HuH-7.5 (cell line): Measurements from ENCODE around the gene LRRC9.
"Not testable (repeated sequence)": the region's sequence is repeated elsewhere in the genome, so short reads cannot be mapped to it uniquely, and the experiment has no call there.

Experiments
- DNase-seq: peaks from one replicate; pipeline ENCODE4 v3.0.0; 2011; ENCODE audit warnings: low spot score

Gene LRRC9

DNA sequence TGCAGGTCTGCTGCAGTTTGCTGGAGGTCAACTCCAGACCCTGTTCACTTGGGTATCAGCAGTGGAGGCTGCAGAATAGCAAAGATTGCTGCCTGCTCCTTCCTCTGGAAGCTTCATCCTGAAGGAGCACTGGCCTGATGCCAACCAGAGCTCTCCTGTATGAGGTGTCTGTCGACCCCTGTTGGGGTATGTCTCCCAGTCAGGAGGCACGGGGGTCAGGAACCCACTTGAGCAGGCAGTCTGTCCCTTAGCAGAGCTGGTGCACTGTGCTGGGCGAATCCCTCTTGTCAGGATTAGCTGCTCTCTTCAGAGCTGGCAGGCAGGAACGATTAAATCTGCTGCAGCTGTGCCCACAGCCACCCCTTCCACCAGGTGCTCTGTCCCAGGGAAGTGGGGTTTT is 37.9 kb downstream of the LRRC9 start:
- DNase-seq: not testable (repeated sequence)

DNA sequence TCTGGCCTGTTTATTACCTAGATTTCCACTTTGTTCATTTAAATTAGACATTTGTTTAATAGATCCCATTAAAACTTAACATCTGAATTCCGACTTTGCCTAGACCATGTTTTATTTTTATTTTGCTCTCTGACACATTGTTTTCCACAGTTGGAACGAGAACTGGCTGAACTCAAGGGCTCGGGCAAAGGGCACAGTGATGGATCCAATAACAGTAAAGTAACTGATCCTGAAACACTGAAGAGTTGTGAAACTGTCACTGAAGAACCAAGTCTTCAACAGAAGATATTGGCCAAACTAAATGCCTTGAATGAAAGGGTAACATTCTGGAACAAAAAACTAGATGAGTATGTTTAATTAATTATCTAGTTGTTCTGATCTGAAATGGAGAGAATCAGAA is 39.7 kb downstream of the LRRC9 start:
- DNase-seq: no peak

DNA sequence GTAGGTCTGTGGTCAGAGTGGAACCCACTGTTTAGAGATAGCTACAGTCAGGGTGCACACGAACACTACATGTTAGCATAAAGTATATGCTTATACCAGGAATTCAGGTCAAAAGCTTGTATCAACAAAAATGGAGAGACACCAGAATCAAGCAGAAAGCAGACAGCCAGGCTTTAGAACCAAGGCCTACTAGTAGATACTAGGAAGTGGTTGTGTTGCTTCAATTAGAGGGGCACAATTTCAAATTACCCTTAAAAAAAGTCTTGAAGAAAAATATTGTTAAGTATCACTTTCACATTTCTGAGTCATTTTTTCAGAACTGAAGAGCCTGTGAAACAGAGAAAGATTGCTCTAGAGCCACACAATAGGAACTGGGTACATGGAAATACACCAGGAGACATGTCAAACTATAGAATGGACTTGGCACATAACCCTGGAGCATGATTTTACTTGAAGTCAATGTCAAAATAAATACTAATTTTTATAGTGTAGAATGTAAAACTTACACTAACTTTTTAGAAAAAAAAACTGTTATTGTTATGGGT is 41.6 kb downstream of the LRRC9 start:
- DNase-seq: no peak

DNA sequence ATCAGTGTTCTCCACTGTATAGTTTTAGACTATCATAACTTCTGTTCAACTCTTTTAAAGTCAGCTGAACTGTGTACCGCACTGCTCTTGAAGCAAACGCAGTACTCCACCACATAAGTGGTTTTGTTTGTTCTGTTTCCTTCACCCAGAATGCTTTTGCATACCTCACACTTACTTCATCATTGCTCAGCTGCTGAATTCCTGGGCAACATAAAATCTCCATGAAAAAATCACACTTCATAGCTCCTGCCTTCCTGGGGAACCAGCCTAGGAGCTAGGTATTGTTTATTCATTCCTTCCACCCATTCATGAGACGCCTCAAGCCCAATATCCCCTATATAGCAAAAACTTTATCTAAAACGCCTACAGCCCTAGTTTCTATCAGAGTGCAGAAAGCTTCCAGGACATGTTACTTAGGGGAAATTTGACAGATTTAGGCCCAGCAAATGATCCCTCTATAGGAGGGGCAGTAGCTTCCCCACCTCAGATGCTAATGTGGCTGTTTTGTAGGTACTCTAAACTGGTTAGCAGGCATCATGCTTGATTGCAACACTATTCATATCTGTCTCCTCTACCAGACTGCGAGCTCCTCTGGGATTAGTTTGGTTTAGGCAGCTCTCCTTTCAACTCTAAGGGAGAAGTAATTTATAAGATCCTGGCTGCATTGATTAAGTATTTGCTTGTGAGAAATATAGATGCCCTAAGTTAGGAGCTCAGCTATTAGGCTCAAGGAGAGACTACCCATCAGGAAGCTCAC is 44.5 kb downstream of the LRRC9 start:
- DNase-seq: no peak

DNA sequence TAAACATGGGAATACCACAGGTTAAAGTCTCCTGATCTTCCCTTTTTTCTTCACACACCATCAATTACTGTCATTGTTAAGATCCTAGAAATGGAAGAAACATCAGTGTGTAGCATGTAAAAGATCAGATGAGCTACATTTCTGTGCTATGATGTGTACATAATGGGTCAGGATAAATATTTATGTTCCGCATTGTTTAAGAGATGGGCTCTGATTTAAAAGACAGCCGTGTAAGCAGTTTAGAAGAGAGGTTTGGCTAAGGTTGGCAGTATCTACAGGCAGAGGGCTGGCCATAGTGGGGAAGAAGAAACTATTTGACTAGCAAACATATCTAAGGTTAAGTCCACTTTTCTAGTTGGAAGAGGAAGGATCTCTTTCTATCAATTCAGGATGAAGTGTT is 49.4 kb downstream of the LRRC9 start:
- DNase-seq: no peak

DNA sequence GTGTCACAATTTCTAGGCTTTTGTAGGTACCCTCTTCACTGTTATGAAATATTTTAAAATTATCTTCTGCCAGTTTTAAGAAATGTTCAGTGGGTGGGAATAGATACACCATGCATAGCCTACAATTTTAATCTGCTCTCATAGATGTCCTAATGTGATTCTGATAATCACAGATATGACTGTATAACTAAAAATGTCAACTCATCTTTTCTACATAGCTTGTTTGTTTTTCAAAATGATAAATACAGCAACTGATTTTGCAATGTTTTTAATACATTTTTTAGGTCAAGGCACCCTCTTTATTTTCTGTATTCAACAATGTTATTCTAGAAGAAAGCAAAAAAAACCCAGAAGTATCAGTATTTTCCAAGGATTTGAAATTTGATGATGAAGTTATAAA is 61.6 kb downstream of the LRRC9 start:
- DNase-seq: no peak

DNA sequence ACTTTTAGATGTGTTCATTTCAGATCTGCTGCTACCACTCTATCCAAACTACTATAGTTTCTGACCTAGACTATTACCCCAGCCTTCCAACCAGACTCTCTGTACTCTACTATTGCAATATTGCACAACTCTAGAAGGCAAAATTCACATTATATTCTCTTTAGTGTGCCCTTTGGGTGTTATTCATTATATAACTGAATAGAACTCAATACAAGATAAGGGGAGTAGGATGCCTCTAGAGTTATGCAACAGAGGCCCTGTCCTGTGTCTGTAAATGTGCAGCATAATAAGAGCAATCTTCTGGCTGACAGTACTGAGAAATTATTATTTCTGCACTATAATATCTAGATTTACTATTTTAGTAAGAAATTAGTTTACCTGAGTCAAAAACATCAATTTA is 63.1 kb downstream of the LRRC9 start:
- no peak for DNase-seq

DNA sequence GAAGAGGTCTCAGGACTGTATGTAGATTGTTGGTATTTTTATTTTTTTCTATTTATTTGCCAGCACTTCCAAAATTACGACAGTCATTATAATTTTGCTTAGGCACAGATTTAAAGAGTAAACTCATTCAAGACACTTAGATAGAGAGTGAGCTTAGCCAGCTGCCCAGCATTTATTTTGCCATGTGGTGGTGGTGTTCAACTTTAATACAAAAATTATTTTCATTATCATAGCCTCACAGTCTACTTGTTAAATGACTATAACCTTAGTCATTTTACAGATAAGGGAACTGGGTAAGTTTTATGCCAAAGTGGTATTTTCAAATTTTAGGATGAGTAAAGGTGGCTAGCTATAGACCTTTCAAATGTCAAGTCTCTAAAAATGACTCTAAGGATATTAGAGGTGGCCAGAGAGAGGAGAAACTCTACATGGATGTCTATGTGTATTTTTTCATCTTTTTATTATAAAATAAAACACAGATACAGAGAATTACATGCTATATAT is 66.7 kb downstream of the LRRC9 start:
- DNase-seq: no peak

DNA sequence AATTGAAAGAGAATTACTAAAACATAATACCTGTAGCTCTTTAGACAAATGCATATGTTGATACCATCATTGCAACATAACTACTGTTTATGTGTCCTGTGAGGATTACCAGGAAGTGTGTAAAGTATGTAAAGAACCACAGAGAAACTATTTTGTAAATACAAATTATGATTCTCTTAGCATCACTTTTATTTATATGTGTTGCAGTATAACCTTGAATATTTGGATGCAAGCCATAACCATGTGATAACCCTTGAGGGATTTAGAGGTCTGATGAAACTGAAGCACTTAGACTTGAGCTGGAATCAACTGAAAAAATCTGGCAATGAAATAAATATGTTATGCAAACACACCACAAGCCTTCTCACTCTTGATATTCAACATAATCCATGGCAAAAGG is 77.5 kb downstream of the LRRC9 start:
- DNase-seq: no peak

DNA sequence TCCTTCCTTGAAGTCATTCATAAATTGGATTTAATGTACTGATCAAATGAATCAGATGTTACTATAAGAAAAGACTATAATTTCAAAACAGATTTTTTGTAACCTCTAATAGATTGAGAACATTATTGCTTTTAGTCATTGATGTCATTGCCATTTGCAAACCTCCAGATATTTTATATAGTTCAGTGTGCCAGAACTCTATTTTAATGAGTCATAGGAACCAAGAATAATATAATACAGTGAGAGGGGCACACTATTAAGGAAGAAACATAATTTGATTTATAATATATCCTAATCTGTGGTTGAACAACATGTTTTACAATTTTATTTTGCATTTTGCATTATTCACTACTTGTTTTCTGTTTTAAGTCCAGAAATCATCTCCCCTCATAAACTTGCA is 78.0 kb downstream of the LRRC9 start:
- DNase-seq: no peak

DNA sequence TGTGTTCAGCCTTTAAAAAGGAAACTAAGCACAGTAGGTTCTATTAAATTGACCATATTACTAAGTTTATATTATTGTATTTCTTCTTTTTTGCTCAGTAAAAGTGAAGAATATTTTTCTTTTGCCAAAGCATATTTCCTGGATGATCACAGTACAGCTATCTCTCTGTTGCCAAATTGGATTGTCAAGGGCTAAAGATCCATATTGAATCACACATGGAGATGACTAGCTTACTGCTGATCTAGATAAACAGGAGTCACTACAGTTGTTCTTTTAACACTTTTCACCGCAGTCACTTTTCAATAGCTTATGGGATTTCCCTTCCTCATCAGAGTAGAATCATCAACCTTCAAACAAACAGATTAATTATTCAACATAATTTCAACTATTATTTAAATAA is 78.6 kb downstream of the LRRC9 start:
- DNase-seq: no peak

DNA sequence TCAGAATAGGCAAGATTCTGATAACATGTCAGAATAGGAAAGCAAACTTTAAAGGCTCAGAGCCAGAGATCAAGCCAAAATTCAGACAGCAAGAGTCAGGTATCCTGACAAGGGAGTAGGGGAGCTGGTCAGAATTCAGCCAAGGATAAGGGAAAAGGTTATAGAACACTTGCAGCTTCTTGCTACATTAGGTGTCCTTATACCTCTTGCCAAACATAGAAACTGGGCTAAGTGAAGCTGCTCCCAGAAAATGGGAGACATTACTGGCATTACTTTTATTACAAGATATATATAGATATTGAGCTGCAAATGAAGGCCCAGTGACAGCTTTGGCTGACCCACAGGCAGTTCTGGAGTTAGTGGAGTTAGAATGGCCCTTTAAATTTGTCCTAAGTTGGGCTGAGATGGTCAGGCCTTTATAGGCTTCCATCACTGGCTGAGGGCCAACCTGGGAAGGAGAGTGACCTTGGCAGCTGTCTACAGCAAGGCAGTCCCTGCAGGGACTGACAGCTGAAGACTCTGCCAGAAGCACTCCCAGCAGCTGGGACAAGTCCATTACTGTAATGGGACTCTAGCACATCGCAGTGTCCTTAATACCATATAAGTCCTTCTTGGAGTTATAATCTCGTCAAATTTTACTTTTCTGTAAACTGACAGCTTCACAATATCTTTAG is 83.0 kb downstream of the LRRC9 start:
- no peak for DNase-seq

DNA sequence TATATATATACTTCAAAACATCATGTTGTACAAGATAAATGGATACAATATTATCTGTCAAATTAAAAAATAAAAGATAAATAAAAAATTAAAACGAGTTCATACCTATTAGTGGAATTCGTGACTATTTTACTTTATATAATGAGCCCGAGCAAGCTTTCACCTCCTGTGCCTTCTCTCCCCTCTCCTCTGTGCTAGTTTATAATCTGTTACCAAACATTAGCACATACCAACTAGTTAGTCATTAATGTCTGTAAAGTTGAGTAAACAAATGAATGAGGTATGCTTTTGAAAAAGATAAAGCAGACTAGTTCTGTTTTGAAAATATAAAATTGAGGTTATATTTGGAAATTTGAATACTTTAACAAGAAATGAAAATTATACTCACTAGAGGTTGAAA is 84.0 kb downstream of the LRRC9 start:
- peak; percentile 25 for DNase-seq

DNA sequence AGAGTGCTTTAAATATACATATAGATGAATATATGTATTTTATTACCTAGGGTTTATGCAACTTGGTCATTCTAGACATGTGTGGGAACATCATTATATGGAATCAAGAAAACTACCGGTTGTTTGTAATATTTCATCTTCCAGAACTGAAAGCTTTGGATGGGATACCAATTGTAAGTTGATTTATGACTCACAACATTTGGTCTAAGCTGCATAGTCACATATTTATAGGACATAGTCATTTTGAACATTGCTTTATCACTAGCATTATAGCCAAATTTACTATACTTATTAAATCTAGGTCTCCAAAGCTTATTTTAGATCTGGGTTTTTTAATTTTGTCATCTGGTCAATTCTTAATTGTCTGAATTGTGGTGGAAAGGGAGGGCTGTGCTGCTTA is 88.1 kb downstream of the LRRC9 start:
- DNase-seq: no peak

DNA sequence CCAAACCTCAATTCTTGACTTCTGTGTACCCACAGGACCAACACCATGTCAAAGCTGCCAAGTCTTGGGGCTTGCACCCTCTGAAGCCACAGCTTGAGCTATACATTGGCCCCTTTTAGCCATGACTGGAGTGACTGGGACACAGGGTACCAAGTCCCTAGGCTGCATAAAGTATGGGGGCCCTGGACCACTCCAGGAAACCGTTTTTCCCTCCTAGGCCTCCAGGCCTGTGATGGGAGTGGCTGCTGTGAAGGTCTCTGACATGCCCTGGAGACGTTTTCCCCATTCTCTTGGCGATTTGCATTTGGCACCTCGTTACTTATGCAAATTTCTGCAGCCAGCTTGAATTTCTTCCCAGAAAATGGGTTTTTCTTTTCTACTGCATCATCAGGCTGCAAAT is 90.3 kb downstream of the LRRC9 start:
- DNase-seq: not testable (repeated sequence)

DNA sequence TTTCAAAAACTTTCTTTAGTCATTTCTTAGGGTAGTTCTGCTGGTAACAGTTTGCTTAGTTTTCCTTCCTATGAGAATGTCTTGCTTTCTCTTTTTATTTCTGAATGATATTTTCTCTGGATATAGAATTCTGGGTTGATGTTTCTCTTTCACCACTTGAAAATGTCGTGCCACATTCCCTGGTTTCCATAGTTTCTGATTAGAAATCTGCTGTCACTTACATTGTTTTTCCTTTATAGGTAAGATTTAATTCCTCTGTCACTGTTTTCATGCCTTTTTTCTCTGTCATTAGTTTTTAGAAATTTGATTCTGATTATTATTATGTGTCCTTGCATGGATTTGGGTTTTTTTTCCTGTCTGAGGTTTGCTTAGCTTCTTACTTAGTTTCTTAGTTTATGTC is 94.5 kb downstream of the LRRC9 start:
- DNase-seq: no peak

DNA sequence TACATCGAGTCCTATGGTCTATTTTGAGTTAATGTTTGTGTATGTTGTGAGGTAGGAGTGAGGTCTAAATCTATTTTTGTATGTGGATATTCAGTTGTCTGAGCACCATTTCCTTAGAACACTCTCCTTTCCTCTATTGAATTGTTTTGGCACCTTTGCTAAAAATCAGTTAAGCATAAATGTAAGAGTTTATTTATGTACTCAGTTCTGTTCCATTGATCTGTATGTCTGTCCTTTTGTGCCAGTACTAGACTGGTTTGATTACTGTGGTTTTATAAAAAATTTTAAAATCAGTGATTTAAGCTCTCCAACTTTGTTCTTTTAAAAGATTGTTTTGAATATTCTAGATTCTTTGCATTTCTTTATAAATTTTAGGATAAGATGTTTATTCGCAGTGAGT is 101.7 kb downstream of the LRRC9 start:
- DNase-seq: no peak

DNA sequence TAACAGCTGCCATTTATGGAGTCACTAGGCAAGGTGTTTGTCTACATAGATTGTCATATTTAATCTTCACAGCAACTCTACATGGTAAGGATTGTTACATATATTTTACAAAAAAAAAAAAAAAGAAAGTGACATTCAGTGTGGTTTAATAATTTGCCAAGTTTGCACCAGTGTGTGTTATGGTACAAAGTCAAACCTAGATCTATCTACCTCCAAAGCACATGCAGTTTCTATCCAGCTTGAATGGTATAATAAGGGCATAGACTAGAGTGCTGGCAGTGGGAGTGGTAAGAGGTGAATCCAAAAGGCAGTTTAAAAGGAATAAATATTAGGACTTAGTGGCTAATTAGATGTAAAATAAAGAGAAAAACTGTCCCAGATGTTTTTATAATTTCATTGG is 105.6 kb downstream of the LRRC9 start:
- DNase-seq: no peak

DNA sequence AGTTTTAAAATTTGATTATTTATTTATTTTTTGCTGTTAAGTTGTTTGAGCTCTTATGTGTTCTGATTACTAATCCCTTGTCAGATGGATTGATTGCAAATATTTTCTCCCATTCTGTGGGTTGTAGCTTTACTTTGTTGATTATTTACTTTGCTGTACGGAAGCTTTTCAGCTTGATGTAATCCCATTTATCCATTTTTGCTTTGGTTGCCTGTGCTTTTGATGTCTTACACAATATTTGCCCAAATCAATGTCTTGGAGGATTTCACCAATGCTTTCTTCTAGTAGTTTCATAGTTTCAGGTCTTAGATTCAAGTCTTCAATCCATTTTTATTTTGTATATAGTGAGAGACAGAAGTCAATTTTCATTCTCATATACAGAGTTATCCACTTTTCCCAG is 115.2 kb downstream of the LRRC9 start:
- no peak for DNase-seq

DNA sequence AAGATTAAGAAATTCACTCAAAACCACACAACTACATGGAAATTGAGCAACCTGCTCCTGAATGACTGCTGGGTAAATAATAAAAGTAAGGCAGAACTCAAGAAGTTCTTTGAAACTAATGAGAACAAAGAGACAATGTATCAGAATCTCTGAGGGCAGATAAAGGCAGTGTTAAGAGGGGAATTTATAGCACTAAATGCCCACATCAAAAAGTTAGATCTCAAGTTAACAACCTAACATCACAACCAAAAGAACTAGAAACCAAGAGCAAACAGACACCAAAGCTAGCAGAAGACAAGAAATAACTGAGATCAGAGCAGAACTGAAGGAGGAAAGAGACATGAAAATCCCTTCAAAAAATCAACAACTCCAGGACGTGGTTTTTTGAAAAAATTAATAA is 128.0 kb downstream of the LRRC9 start:
- not testable (repeated sequence) for DNase-seq

DNA sequence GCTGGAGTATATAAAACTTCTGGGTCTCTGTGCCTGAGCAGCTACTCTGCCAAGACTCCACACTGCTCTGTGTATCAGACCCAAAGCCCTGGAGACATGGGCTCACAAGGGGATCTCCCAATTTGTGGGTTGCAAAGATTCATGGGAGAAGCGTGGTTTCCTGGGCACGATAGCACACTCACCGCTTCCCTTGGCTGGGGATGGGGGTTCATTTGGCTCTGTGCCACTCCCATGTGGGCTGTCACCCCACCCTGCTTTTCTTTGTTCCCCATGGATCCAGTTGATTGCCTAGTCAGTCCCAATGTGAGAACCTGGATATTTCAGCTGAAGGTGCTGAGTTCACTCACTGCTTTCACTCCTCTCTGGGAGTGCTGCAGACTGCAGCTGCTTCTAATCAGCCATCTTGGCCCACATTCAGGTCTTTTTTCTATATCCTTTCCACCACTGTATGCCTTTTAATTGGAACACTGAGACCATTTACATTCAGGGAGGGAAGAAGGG is 131.8 kb downstream of the LRRC9 start:
- DNase-seq: no peak

DNA sequence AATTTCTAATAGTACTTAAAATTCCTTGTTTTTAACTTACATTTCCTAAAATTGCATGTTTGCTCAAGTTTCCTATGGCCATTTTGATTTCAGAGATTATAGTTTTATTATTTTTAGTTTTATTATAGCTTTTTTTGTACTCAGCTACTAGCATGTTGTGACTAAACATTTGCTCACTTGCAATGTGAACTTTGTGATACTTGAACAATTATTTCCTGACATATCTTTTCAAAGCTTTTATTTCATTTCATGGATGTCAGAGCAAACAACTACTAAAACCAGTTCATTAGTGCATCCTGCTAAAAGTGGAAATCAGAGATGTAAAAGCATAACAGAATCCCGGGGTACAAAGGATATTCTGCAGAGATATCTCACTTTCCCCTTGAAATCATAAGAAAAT is 138.1 kb downstream of the LRRC9 start:
- DNase-seq: no peak

DNA sequence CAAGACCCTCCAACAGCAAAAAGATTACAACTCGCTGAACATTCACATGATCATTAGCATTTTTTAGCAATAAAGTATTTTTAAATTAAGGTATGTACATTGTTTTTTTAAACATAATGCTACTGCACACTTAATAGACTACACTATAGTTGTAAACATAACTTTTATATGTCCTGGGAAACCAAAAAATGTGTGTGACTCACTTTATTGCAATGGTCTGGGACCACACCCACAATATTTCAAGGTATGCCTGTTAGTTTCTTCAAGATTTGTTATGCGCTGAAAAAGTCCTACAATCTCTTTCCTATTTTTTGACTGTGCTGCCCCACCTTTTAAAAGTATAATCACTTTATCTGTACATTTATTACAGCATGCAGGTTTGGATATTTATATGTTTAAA is 141.4 kb downstream of the LRRC9 start:
- no peak for DNase-seq
